NCI-H82 treated with DMSO at 0.1 percent for 48 hours (cell line): ENCODE results near the gene LATS1.
A peak's percentile ranks its signal among the peaks of the same experiment; 100 is the strongest.
"Not testable (repeated sequence)": the region's sequence is repeated elsewhere in the genome, so short reads cannot be mapped to it uniquely, and the experiment has no call there.

Experiments used
- DNase-seq: peaks from one replicate; lab custom pipeline; 2025; ENCODE audit not compliant: unreplicated experiment; lab: John Stamatoyannopoulos, UW

Gene LATS1

GRCh38 chr6:149728499-149729234, 10.8 kb upstream of the LATS1 start:
- no peak for DNase-seq

- DNase-seq = no peak
Observed at GRCh38 chr6:149727793-149728498, 10.0 kb upstream of the LATS1 start.

GRCh38 chr6:149725785-149726184, 7.9 kb upstream of the LATS1 start:
- DNase-seq = no peak

GRCh38 chr6:149723771-149724417, 6.0 kb upstream of the LATS1 start:
- DNase-seq = peak; percentile 17

- DNase-seq = no peak
Observed at GRCh38 chr6:149723262-149723661, 5.4 kb upstream of the LATS1 start.

GRCh38 chr6:149719531-149719930, 1.6 kb upstream of the LATS1 start:
- no peak for DNase-seq

- DNase-seq = peak; percentile 52
Observed at GRCh38 chr6:149717255-149717587, 680 bp downstream of the LATS1 start.

- DNase-seq = no peak
Observed at GRCh38 chr6:149716181-149716963, 1.5 kb downstream of the LATS1 start.

GRCh38 chr6:149714442-149714841, 3.5 kb downstream of the LATS1 start:
- DNase-seq = no peak

- no peak for DNase-seq
Observed at GRCh38 chr6:149711711-149712110, 6.2 kb downstream of the LATS1 start.

- no peak for DNase-seq
Observed at GRCh38 chr6:149701714-149702113, 16.2 kb downstream of the LATS1 start.

GRCh38 chr6:149699150-149699549, 18.8 kb downstream of the LATS1 start:
- no peak for DNase-seq

- no peak for DNase-seq
Observed at GRCh38 chr6:149698175-149698574, 19.7 kb downstream of the LATS1 start.

GRCh38 chr6:149696901-149697300, 21.0 kb downstream of the LATS1 start:
- no peak for DNase-seq

- DNase-seq = peak; percentile 60
Observed at GRCh38 chr6:149694921-149695320, 23.0 kb downstream of the LATS1 start.

GRCh38 chr6:149691201-149691600, 26.7 kb downstream of the LATS1 start:
- no peak for DNase-seq

- no peak for DNase-seq
Observed at GRCh38 chr6:149686230-149686629, 31.7 kb downstream of the LATS1 start.

GRCh38 chr6:149683256-149683859, 34.5 kb downstream of the LATS1 start:
- peak; percentile 94 for DNase-seq

- not testable (repeated sequence) for DNase-seq
Observed at GRCh38 chr6:149681845-149682244, 36.1 kb downstream of the LATS1 start.

GRCh38 chr6:149681209-149681608, 36.7 kb downstream of the LATS1 start:
- no peak for DNase-seq

GRCh38 chr6:149680503-149680902, 37.4 kb downstream of the LATS1 start:
- DNase-seq = no peak
